H54 (cell line): ENCODE data around the gene UGCG.
"Not testable (repeated sequence)": the region's sequence is repeated elsewhere in the genome, so short reads cannot be mapped to it uniquely, and the experiment has no call there.

Experiments used
- DNase-seq: peaks from one replicate; pipeline ENCODE4 v3.0.0; 2011; ENCODE audit warnings: low spot score, mixed read lengths; ENCODE audit not compliant: insufficient read length
- FAIRE-seq: peaks from 3 replicates; lab custom pipeline; 2011; peaks lifted over from hg19 to GRCh38; lab: Jason Lieb, UNC
- POLR2A ChIP-seq: IDR thresholded peaks from 2 replicates; pipeline ENCODE4 v1.6.1; 2011; ENCODE audit warnings: low read depth, mild to moderate bottlenecking, low read length

Gene UGCG

DNA sequence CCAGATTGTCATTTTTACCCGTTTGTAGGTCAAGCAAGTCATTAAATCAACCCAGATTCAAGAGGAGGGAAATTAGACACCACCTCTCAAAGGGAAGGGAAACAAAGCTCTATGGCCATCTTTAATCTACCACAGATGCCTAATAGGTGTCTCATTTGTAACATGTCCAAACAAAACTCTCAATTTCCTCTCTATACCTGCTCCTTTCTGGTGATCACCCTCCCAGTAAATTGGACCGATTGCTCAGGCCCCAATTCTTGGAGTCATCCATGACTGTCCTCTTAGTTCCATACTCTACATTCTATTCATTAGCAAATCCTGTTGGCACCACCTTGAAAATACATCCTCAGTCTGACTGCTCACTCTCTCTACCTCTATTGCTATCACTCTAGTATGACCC is 22.1 kb upstream of the UGCG start:
- FAIRE-seq (no peak), DNase-seq (no peak)
- no peak for TF ChIP-seq POLR2A

- not testable (repeated sequence) for DNase-seq, FAIRE-seq
Observed at GRCh38 chr9:111875291-111875690, 21.3 kb upstream of the UGCG start.

DNA sequence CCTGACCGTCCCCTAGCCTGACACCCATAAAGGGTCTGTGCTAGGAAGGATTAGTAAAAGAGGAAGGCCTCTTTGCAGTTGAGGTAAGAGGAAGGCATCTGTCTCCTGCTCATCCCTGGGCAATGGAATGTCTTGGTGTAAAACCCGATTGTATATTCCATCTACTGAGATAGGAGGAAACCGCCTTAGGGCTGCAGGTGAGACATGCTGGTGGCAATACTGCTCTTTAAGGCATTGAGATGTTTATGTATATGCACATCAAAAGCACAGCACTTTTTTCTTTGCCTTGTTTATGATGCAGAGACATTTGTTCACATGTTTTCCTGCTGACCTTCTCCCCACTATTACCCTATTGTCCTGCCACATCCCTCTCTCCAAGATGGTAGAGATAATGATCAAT is 20.9 kb upstream of the UGCG start:
- not testable (repeated sequence) for DNase-seq, FAIRE-seq

GRCh38 chr9:111876179-111876578 is 20.4 kb upstream of the UGCG start:
- no peak for FAIRE-seq
- TF ChIP-seq POLR2A: no peak
- no peak for DNase-seq

DNA sequence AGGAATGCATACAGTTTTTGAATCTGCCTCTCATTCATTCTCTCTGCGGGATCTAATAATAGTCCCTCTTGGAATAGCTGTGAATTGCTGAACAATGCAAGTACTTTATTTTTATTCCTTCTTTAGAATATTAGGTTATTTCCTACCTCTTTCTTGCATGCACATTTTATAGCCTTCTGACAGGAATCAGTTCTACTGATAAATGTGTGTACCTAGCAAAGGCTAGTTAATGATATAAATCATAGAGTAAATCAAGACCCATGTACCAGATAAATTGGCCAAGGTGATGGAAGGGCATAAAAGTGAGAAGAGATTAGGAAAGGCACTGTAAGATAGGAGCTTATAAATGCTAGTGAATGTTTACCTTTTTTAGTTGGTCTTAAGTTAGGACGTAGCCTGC is 19.2 kb upstream of the UGCG start:
- DNase-seq: no peak
- TF ChIP-seq POLR2A: no peak
- no peak for FAIRE-seq

DNA sequence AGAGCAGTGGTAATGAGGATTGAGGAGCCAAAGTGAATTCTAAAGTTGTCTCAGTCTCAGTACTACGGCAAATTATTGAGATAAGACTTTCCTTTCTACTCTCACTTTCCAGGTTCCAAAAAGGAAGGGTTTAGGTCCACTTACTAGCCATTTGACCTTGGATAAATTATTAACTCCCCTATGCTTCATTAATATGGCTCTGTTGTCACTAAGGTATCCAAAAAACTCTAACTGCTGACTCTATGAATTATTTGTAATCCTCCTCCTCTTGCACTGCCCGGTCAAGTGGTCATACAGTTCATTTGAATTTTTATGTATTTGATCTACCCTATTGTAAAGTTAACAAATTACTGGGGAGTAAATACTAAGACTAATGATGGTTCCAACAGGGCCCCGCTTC is 17.7 kb upstream of the UGCG start:
- FAIRE-seq (no peak), DNase-seq (no peak)
- TF ChIP-seq POLR2A: no peak

DNA sequence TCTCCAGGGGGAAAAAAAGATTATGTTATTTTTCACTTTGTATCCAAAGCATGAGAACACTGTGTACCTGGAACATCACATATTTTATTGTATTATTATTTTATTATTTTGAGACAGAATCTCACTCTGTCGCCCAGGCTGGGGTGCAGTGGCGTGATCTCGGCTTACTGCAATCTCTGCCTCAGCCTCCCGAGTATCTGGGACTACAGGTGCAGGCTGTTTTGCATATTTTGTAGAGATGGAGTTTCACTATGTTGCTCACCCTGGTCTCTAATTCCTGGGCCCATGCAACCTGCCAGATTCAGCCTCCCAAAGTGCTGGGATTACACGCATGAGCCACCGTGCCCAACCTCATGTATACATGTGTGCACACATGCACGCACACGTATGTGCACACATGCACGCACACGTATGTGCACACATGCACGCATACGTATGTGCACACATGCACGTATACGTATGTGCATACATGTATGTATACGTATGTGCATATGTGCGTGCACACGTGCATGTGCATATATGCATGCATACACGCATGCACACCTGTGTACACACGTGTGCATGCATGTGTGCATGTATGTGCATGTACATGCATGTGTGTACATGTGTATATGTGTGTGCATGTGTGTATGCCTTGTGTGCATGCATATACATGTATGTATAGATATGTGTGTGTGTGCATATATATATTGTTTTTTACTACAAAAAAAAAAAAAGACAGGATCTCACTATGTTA is 9.5 kb upstream of the UGCG start:
- DNase-seq (no peak), FAIRE-seq (peak; percentile 20)
- no peak for TF ChIP-seq POLR2A

GRCh38 chr9:111890334-111890733 is 6.3 kb upstream of the UGCG start:
- no peak for DNase-seq
- FAIRE-seq: no peak

GRCh38 chr9:111890867-111891266 is 5.7 kb upstream of the UGCG start:
- DNase-seq, FAIRE-seq: not testable (repeated sequence)

More at GRCh38 chr9:111890334-111890733, 6.3 kb upstream of the UGCG start:
- no peak for TF ChIP-seq POLR2A

GRCh38 chr9:111891910-111892499 is 4.6 kb upstream of the UGCG start:
- no peak for TF ChIP-seq POLR2A
- DNase-seq (peak; percentile 40), FAIRE-seq (peak; percentile 87)

GRCh38 chr9:111896942-111897600 is 457 bp downstream of the UGCG start:
- DNase-seq (no peak), FAIRE-seq (no peak)
- no peak for TF ChIP-seq POLR2A

DNA sequence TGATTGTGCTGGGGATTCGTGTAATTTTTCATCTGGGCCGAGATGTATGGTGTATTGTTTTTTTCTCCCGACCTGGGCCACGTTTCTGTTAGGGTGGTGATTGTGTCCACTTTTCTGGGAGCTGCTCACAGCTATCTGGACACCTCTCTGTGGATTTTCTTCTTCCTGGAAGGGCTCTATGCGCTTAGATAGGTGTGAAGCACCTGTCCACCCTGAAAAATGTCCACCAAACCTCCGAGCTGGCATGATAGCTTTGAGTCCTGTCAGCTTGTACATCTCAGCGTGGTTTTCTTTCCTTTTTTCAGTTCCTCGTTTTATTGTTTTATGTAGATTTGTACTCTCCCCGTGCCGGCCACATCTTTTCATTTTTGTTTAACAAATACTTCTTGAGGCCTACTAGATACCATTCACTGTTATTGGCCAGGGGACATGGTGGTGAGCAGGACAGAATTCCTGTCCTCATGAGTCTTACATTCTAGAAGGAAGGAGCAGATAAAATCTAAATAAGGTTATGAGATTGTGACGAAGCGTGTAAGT is 1.1 kb downstream of the UGCG start:
- no peak for DNase-seq
- peak; percentile 74 for FAIRE-seq
- no peak for TF ChIP-seq POLR2A

GRCh38 chr9:111898331-111899096 is 1.9 kb downstream of the UGCG start:
- no peak for DNase-seq

More at GRCh38 chr9:111898331-111899096, 1.9 kb downstream of the UGCG start:
- TF ChIP-seq POLR2A: no peak
- FAIRE-seq: no peak
